Activated CD8-positive, alpha-beta memory T cell treated with anti-CD3 and anti-CD28 coated beads, Interleukin-2, amount 10 ng/mL, durations not matched to agents 7 days and 5 days (primary cell): Measurements from ENCODE around the gene MAB21L4. TPM values are rescaled to one million over a fixed set of nuclear protein-coding genes. Genes with fewer than 3 reads are reported as not detected.

ENCODE experiments used
- total RNA-seq, 2 experiments: library from RNA; stranded (reverse); gene quantifications; one replicate each; pipeline ENCODE4 v1.2.3, GENCODE V29; 2021

MAB21L4 gene
- total RNA-seq, 2 experiments from 2014 or later, result not detected

Other genes with a start within 250 kb of the MAB21L4 start
- gene AQP12B, start 213.3 kb downstream of the MAB21L4 start, total RNA-seq, result not detected
- gene AQP12A, start 204.3 kb downstream of the MAB21L4 start, total RNA-seq, result not detected
- 1 to 10 TPM in 1 of 2 experiments, under 1 TPM in 1; 0.76 to 4.6 TPM for gene KIF1A, start 75.9 kb downstream of the MAB21L4 start, total RNA-seq
- not detected for gene AGXT, start 27.3 kb downstream of the MAB21L4 start, total RNA-seq
- gene CROCC2, start 10.2 kb upstream of the MAB21L4 start, total RNA-seq, result not detected
- 1 to 10 TPM; 3.6 to 4.6 TPM for gene SNED1, start 102.5 kb upstream of the MAB21L4 start, total RNA-seq
- 10 to 100 TPM; 31.5 to 33.0 TPM for gene MTERF4, start 206.1 kb upstream of the MAB21L4 start, total RNA-seq